ENCODE data around the gene RUNDC3A. TPM values are rescaled to one million over a fixed set of nuclear protein-coding genes. Genes with fewer than 3 reads are reported as not detected.
A peak's percentile ranks its signal among the peaks of the same experiment; 100 is the strongest.

The RUNDC3A gene
- total and polyA plus RNA-seq, 2 donors: 0.99 to 4.9 TPM

DNA sequence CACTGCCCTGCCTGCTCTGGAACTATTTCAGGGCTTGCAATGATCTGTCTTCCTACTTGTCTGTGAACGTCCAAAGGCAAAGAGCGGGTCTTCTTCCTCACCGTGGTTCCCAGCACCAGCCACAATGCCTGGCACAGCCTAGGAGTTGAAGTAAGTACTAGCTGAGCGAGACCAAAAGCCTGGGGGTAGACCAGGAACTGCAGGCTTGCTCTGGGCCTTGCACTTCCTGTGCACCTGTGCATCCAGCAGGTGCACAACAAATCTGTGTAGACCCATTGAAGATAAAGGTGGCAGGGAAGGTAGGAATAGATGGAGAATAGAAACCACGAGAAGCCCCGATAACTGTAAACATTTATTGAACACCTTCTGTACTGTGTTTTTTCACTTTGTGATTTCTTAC lies 50.6 kb downstream of the RUNDC3A start:
- peak in 2 of 9 donors; percentile 49 to 64 for DNase-seq (ENCODE audit: low read depth in 6 of 9, low spot score in 9 of 9)
- H3K4me3 ChIP-seq (ENCODE audit: low read length in 2 of 2): no peak overlapping the region
- no peaks in the 10 kb centered on the region for H3K36me3 ChIP-seq (ENCODE audit: control insufficient read depth in 2 of 2, insufficient read depth in 2 of 2, low read length in 1 of 2)
- 24% methylated on average over 6 of the region's 6 CpGs for WGBS
- peaks cover 5 to 28% of the 10 kb centered on the region in 2 donors for H3K4me1 ChIP-seq (ENCODE audit: control insufficient read depth in 2 of 2, insufficient read depth in 2 of 2, low read length in 2 of 2)
- H3K27me3 ChIP-seq (ENCODE audit: control insufficient read depth in 2 of 2, insufficient read depth in 1 of 2, low read length in 1 of 2): peaks cover 31 to 66% of the 10 kb centered on the region in 2 donors
- H3K27ac ChIP-seq (ENCODE audit: low read depth in 1 of 2, low read length in 1 of 2): no peak overlapping the region
- H3K9me3 ChIP-seq (ENCODE audit: control insufficient read depth in 2 of 2, insufficient read depth in 1 of 2, low read length in 1 of 2): no peaks in the 10 kb centered on the region

- DNase-seq (ENCODE audit: low read depth in 6 of 9, low spot score in 9 of 9): no peak
- 95% methylated on average over 14 of the region's 14 CpGs for WGBS
- H3K27me3 ChIP-seq (ENCODE audit: control insufficient read depth in 2 of 2, insufficient read depth in 1 of 2, low read length in 1 of 2): peaks cover 25 to 66% of the 10 kb centered on the region in 2 donors
Measured at GRCh38 chr17:44359458-44360143, 51.2 kb downstream of the RUNDC3A start.

GRCh38 chr17:44360144-44360533 lies 51.7 kb downstream of the RUNDC3A start:
- H3K27me3 ChIP-seq (ENCODE audit: control insufficient read depth in 2 of 2, insufficient read depth in 1 of 2, low read length in 1 of 2): peaks cover 21 to 66% of the 10 kb centered on the region in 2 donors
- no peaks in the 10 kb centered on the region for H3K9me3 ChIP-seq (ENCODE audit: control insufficient read depth in 2 of 2, insufficient read depth in 1 of 2, low read length in 1 of 2)
- DNase-seq (ENCODE audit: low read depth in 6 of 9, low spot score in 9 of 9): no peak
- WGBS: 71% methylated on average over 6 of the region's 6 CpGs
- H3K27ac ChIP-seq (ENCODE audit: low read depth in 1 of 2, low read length in 1 of 2): no peak overlapping the region
- H3K4me1 ChIP-seq (ENCODE audit: control insufficient read depth in 2 of 2, insufficient read depth in 2 of 2, low read length in 2 of 2): peaks cover 5 to 29% of the 10 kb centered on the region in 2 donors
- H3K4me3 ChIP-seq (ENCODE audit: low read length in 2 of 2): no peak overlapping the region
- H3K36me3 ChIP-seq (ENCODE audit: control insufficient read depth in 2 of 2, insufficient read depth in 2 of 2, low read length in 1 of 2): no peaks in the 10 kb centered on the region

More at GRCh38 chr17:44359458-44360143, 51.2 kb downstream of the RUNDC3A start:
- Histone ChIP-seq H3K27ac (ENCODE audit: low read depth in 1 of 2, low read length in 1 of 2) (no peak overlapping the region), H3K36me3 (ENCODE audit: control insufficient read depth in 2 of 2, insufficient read depth in 2 of 2, low read length in 1 of 2) (no peaks in the 10 kb centered on the region), H3K4me3 (ENCODE audit: low read length in 2 of 2) (no peak overlapping the region), H3K4me1 (ENCODE audit: control insufficient read depth in 2 of 2, insufficient read depth in 2 of 2, low read length in 2 of 2) (peaks cover 5 to 29% of the 10 kb centered on the region in 2 donors), H3K9me3 (ENCODE audit: control insufficient read depth in 2 of 2, insufficient read depth in 1 of 2, low read length in 1 of 2) (no peaks in the 10 kb centered on the region)

- DNase-seq (ENCODE audit: low read depth in 6 of 9, low spot score in 9 of 9): no peak
- H3K4me3 ChIP-seq (ENCODE audit: low read length in 2 of 2): no peak overlapping the region
- H3K27me3 ChIP-seq (ENCODE audit: control insufficient read depth in 2 of 2, insufficient read depth in 1 of 2, low read length in 1 of 2): peaks cover 17 to 63% of the 10 kb centered on the region in 2 donors
- H3K4me1 ChIP-seq (ENCODE audit: control insufficient read depth in 2 of 2, insufficient read depth in 2 of 2, low read length in 2 of 2): peaks cover 5 to 29% of the 10 kb centered on the region in 2 donors
- WGBS: 93% methylated on average over 5 of the region's 5 CpGs
- H3K9me3 ChIP-seq (ENCODE audit: control insufficient read depth in 2 of 2, insufficient read depth in 1 of 2, low read length in 1 of 2): no peaks in the 10 kb centered on the region
- no peaks in the 10 kb centered on the region for H3K36me3 ChIP-seq (ENCODE audit: control insufficient read depth in 2 of 2, insufficient read depth in 2 of 2, low read length in 1 of 2)
- H3K27ac ChIP-seq (ENCODE audit: low read depth in 1 of 2, low read length in 1 of 2): no peak overlapping the region
Measured at GRCh38 chr17:44360826-44361225, 52.4 kb downstream of the RUNDC3A start.

- WGBS: 84% methylated on average over 11 of the region's 11 CpGs
- H3K4me1 ChIP-seq (ENCODE audit: control insufficient read depth in 2 of 2, insufficient read depth in 2 of 2, low read length in 2 of 2): peaks cover 5 to 29% of the 10 kb centered on the region in 2 donors
- no peak overlapping the region for H3K27ac ChIP-seq (ENCODE audit: low read depth in 1 of 2, low read length in 1 of 2)
- no peak for DNase-seq (ENCODE audit: low read depth in 6 of 9, low spot score in 9 of 9)
- H3K27me3 ChIP-seq (ENCODE audit: control insufficient read depth in 2 of 2, insufficient read depth in 1 of 2, low read length in 1 of 2): peaks cover 17 to 62% of the 10 kb centered on the region in 2 donors
- H3K4me3 ChIP-seq (ENCODE audit: low read length in 2 of 2): no peak overlapping the region
- no peaks in the 10 kb centered on the region for H3K9me3 ChIP-seq (ENCODE audit: control insufficient read depth in 2 of 2, insufficient read depth in 1 of 2, low read length in 1 of 2)
- no peaks in the 10 kb centered on the region for H3K36me3 ChIP-seq (ENCODE audit: control insufficient read depth in 2 of 2, insufficient read depth in 2 of 2, low read length in 1 of 2)
Measured at GRCh38 chr17:44361292-44362260, 53.2 kb downstream of the RUNDC3A start.

DNA sequence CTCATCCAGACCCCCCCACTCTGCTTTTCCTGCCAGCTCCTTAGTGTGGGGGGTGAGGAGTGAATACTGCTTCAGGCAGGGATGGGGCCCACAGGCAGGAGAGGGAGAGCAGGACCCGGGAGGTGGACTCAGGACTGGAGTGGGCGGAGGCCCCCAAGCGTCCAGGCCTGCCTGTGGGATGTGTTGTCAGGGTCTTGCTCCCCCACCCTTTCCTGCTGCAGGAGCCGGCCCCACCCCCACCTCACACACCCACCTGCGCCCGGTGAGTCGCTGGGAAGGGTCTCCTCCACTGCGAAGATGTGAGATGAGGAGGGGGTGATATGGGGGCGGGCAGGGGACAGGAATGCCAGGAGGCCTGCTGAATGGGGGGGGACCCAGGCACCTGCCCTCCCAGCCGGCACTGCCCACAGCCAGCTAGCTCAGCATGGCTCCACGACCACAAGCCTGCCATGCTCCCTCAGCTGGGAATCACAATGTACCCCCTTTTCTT lies 54.1 kb downstream of the RUNDC3A start:
- Histone ChIP-seq H3K4me3 (ENCODE audit: low read length in 2 of 2) (peak overlapping the region in 1 of 2 donors; percentile 61), H3K27ac (ENCODE audit: low read depth in 1 of 2, low read length in 1 of 2) (no peak overlapping the region), H3K9me3 (ENCODE audit: control insufficient read depth in 2 of 2, insufficient read depth in 1 of 2, low read length in 1 of 2) (no peaks in the 10 kb centered on the region), H3K4me1 (ENCODE audit: control insufficient read depth in 2 of 2, insufficient read depth in 2 of 2, low read length in 2 of 2) (peaks cover 5 to 29% of the 10 kb centered on the region in 2 donors), H3K36me3 (ENCODE audit: control insufficient read depth in 2 of 2, insufficient read depth in 2 of 2, low read length in 1 of 2) (no peaks in the 10 kb centered on the region), H3K27me3 (ENCODE audit: control insufficient read depth in 2 of 2, insufficient read depth in 1 of 2, low read length in 1 of 2) (peaks cover 17 to 65% of the 10 kb centered on the region in 2 donors)
- 39% methylated on average over 11 of the region's 11 CpGs for WGBS
- no peak for DNase-seq (ENCODE audit: low read depth in 6 of 9, low spot score in 9 of 9)

DNA sequence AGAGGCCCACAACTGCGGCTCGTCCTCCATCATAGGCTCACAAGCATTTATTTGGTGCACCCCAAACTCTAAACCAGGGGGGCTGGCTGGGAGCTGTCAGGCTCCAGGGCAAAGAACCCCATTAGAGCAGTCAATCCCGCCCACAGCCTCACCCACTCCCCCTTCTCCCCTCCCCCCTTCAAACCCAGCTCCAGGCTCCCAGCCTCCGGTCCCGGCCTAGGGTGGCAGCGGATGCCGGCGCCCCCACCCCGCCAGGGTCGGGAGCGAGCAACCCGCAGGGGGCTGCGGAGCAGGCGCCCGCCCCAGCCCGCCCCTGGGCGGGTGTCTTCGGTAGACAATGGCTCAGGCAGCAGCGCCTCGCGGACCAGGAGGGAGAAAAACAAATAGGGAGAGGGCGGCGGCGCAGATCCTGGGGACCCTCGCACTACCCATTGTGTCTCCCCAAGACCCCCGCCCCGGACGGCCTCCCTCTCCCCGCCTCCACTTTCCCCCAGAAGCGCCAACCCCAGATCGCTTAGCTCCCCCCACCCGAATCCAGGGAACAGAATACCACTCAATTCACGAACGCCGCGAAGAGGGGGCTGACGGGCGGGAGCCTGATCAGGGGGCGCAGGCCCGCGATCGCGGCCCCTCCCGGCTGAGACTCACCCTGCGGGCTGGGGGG lies 54.7 kb downstream of the RUNDC3A start:
- WGBS: under 1% methylated on average over 45 of the region's 45 CpGs
- peak in 1 of 9 donors; percentile 47 for DNase-seq (ENCODE audit: low read depth in 6 of 9, low spot score in 9 of 9)
- Histone ChIP-seq H3K4me3 (ENCODE audit: low read length in 2 of 2) (peak overlapping the region; percentile 41 to 61), H3K36me3 (ENCODE audit: control insufficient read depth in 2 of 2, insufficient read depth in 2 of 2, low read length in 1 of 2) (no peaks in the 10 kb centered on the region), H3K9me3 (ENCODE audit: control insufficient read depth in 2 of 2, insufficient read depth in 1 of 2, low read length in 1 of 2) (no peaks in the 10 kb centered on the region), H3K4me1 (ENCODE audit: control insufficient read depth in 2 of 2, insufficient read depth in 2 of 2, low read length in 2 of 2) (peaks cover 5 to 29% of the 10 kb centered on the region in 2 donors), H3K27ac (ENCODE audit: low read depth in 1 of 2, low read length in 1 of 2) (no peak overlapping the region), H3K27me3 (ENCODE audit: control insufficient read depth in 2 of 2, insufficient read depth in 1 of 2, low read length in 1 of 2) (peaks cover 17 to 68% of the 10 kb centered on the region in 2 donors)

GRCh38 chr17:44363613-44364159 lies 55.3 kb downstream of the RUNDC3A start, which contains the start of gene FAM171A2:
Gene FAM171A2, minus strand, starts transcription at chr17:44363853. Its CDS starts 139 bp downstream, at chr17:44363714.
- Histone ChIP-seq H3K4me3 (ENCODE audit: low read length in 2 of 2) (peak within 1 kb of the TSS; percentile 41 to 61), H3K9me3 (ENCODE audit: control insufficient read depth in 2 of 2, insufficient read depth in 1 of 2, low read length in 1 of 2) (no peaks in the 10 kb centered on the region), H3K36me3 (ENCODE audit: control insufficient read depth in 2 of 2, insufficient read depth in 2 of 2, low read length in 1 of 2) (no peaks in the 10 kb centered on the region), H3K4me1 (ENCODE audit: control insufficient read depth in 2 of 2, insufficient read depth in 2 of 2, low read length in 2 of 2) (peaks cover 5 to 26% of the 10 kb centered on the region in 2 donors), H3K27me3 (ENCODE audit: control insufficient read depth in 2 of 2, insufficient read depth in 1 of 2, low read length in 1 of 2) (peaks cover 17 to 67% of the 10 kb centered on the region in 2 donors), H3K27ac (ENCODE audit: low read depth in 1 of 2, low read length in 1 of 2) (no peak within 1 kb of the TSS)
- WGBS: under 1% methylated on average over 63 of the region's 63 CpGs
- peak in 6 of 9 donors; percentile 32 to 76 (median 56) for DNase-seq (ENCODE audit: low read depth in 6 of 9, low spot score in 9 of 9)
